Activated naive CD4-positive, alpha-beta T cell treated with anti-CD3 and anti-CD28 coated beads, Interleukin-2, amount 50 U/mL, for 16 hours (primary cell): ENCODE results near the gene OTOF.

Source experiments
- DNase-seq: peaks from one replicate; pipeline ENCODE4 v3.0.0-alpha.2; 2020

Gene OTOF

DNA sequence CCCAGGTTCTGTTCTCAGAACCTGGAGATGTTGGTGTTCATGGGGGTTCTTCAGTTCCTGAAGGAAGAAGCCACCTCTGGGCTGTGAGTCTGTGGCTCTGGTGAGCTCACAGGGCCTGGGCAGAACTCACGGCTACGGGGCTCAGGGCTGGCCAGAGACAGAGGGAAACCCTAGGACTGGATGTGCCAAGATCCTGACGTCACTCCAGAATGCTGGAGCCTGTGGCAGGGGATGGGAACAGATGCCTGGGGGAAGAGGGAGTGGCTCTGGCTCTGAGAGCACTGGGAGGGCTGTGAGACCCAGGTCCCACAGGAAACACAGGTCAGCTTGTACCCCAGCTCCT is at the start of gene OTOF:
TSS of gene OTOF (minus strand) at position 214 of the 343 bp plus-strand sequence.
- DNase-seq: no peak

DNA sequence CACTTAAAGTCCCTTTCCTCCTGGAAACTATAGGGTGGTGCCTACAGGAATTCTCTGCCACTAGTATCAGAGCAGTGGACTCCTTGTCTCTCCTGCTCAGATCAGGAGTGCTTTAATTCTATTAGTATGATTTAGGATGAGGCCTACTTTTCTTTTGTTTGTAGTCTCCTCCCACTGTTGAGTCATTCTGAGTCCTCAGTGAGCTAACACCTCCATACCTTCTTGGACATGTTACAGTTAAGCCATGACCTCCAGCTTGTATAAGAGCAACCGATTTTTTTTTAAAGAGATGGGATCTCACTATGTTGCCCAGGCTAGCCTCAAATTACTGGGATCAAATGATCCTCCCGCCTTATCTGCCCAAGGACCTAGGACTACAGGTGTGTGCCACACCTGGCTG is 48.7 kb upstream of the OTOF start:
- DNase-seq: no peak

DNA sequence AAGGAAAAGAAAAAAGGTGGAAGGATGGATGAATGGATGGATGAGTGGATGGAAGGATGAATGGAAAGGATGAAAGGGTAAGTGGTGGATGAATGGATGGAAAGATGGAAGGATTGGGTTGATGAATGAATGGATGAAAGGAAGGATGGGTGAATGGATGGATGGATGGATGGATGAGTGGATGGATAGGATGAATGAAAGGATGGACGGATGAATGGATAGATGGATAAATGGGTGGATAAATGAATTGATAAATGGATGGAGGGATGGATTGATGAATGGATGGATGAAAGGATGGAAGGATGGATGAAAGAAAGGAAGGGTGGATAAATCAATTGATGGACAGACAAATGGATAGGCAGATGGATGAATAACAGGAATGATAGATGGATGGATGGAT is 48.2 kb upstream of the OTOF start:
- DNase-seq: no peak

DNA sequence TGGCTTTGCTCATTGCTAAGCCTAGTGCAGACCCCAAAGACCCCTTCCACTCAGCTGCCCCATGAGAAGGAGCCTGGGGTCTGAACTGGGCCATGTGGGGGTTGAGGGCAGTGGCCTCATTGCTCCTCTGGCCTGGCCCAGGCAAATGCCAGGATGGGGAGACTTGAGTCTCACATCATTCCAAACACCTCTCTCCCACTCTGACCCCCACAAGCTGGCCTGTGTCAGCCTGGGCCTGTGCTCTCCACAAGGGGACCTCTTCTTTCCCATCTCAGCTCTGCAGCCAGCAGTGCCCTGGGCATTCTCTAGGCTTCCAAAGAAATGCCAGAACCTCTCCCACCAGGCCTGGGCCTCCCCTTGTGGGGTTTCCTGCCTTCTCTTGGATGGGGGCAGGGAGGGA is 45.8 kb upstream of the OTOF start:
- no peak for DNase-seq

DNA sequence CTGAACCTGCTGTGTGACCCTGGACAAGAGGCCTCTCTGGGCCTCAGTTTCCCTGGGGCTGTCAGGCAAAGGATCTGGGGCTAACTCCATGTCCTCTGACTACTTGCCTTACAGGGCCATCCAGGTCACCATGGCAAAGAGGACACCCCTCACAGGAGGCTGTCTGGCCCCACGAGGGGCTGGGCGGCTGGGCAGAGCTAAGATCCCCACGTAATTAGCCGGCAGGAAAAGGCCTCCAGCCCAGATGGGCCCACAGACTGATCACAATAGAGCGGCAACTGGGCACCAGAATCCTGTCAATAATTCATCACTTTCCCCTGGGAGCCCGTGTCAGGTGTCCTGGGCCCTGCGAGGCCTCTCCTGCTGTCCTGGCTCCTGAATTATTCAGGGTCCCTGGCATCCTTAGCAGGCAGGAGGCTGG is 44.8 kb upstream of the OTOF start:
- no peak for DNase-seq

DNA sequence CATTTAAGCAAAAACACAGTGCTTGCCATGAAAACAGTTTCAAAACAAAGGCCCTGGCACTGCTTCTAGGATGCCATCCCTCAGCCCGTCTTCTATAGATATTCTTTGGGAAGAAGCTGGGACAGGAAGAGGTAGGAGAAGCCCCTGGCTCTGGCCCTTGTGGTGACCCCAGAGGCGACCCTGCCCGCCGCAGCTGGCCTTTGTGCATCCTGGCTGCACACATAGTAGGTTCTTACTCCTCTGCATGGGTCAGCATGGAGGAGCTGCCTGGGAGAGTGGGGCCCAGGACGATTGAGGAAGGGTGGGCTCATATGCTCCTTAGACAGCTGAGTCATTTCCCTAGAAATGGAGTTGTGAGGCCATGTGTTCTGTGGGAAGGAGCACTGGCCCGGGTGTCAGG is 44.4 kb upstream of the OTOF start:
- DNase-seq: no peak

DNA sequence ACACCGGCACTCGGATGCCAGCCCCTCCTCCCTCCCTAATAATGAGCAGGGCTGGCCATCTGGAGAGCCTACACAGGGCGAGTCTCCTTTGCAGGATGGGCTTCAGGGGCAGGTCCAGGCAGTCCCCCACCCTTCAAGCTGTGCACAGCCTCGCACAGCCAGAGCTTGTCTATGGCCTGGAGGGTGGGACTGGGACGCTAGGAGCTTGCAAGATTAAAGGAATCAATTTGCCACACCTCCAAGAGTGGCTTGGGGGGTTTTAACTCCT is 43.9 kb upstream of the OTOF start:
- DNase-seq: no peak

DNA sequence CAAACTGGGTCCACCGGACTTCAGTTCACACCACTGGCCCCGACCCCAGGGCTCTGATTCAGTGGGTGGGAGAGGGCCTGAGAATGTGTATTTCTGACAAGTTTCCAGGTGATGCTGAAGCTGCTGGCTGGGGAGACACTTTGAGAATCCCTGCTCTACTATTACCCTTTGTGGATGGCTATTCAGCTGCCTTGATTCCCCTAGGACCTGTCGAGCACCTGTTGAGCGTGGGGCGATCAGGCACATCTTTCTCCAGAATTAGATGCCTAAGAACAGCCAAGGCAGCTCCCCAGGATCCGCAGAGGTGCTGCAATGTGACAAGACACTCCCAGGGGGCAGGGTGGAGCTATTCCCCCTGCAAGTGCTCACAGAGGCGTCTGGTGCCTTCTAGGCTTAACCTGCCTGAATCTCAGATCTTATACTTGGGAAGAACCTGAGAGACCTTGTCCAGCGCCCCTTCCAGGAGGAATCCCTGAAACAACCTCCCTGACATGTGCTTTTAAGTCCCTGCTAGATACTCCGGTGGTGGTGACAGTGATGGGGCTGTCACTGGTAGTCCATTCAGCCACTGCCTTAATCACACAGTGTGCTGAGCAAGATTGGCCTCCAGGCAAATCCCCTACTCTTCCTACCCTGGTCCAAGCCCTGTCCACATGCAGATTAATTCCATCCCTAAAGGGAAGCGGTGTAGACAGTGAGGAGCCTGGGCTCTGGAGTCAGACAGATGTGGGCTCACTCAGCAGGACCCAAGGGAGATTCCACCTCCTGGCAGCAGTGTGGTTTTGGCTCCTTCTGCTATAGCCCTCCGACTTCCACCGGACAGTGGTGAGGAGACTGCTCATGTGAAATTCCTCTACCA is 43.4 kb upstream of the OTOF start:
- no peak for DNase-seq

DNA sequence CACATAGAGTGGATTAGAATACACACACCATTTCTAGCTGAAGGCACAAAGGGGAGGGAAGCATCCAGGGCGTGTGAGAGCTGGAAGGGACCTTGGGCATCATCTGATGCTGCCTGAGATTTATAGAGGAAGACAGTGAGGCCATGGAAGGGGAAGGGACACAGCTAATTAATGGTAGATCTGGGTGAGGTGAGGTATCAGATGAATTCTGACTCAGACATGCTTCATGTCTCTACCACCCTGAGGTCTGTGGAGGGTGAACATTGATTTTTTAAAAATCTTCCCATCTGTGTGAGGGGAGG is 42.2 kb upstream of the OTOF start:
- DNase-seq: no peak

DNA sequence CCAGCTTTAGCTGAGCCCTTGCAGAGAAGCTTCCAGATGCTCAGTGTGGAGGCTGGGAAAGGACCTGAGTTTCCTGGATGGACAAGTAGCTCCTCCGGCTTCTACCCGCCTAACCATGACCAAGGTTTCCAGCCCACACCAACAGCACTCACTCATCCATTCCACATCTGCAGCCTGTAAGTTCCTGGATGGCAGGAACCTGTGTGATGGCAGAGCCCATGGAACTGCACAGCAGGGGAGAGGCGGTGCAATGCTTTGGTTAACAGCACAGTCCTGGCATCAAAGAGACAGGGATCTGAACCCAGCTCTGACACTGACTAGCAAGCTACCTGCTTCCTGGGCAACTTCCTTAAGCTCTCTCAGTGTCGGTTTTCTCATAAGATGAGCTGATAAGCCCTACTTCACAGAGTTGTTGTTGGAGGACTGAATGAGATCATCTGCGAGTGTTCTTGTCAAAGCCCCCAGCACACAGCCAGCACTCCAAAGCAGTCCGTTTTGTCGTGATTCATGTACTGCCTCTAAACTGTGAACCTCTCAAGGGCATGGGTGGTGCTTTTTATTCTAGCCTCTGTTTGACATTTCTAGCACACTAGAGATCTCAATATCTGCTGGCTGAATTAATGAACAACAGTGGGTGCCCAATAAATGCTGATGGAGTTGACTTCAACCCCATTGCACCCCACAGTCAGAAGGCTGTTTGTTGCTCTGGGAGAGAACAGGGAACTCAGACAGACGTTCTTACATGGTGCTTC is 41.6 kb upstream of the OTOF start:
- DNase-seq: no peak

DNA sequence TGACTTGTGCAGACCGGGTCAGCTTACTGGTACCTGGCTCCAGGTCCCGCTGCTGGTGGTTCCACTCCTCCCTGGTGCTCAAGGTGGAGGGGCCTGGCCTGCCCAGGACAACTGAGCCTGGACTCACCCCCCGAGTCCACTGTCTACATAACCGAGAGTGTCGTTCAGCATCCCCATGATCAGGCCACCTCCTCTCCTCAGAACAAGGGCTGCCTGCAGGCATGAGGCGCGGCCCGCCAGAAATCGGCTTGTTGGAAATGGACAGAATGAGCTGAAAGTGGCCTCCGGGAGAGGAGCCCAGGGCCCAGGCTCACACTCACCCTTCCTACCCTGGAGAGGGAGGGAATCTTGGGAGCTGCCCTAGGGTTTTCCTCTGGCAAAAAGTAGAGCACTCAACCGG is 38.9 kb upstream of the OTOF start:
- DNase-seq: no peak

DNA sequence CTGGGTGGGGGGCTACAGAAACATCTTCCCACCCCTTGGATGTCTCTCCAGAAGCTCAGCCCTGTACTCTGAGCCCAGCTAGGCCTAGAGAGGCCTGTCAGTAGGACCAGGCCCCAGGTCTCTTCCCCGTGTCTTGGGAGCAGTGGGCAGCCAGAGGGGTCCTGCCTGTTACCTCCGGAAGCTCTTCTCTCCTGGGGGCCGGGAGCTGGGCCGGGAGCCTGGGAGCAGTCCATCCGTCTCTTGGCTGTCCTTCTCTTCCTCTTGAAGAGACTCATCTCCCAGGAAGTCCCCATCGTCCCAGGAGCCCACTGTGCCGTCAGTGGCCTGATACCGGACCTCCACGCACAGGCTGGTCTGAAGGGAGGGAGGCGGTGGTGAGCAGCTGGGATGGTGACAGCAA is 38.3 kb upstream of the OTOF start:
- no peak for DNase-seq

DNA sequence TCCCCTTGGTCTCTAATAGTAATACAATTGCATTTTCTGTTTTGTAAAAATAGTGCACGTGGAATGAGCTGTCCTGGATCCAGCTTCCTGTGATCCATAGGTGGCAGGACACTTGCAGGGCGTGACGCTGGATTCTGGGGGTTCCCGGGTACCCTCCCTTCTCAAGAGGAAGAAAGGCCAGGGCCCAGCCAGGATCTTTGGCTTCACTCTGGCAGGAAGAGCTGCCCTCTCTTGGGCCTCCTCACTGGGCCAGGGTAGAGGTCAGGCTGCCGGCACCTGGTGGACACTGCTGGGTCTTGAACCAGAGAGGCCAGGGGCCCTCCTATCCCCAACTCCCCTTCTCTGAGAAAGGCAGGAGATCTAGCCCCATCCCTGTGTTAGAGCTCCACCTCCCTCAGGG is 37.8 kb upstream of the OTOF start:
- no peak for DNase-seq

DNA sequence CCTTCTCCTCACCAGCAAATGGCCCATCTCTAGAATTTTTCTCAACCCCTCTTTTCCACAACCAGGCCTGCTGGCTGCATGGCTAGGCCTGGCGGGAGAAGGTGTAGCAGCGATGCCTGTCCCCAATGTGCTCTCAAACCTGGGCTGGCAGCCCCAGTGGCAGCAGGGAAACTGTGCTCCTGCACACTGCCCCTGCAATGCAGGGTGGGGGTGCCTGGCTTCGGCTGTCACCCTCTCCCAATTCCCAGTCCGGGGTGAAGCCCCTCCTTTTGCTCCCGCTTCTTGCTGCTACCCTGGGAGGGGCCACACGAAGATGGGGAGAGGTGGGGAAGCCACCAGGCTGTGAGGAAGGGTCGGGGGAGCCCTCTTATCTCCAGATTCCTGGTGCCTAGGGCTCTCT is 36.1 kb upstream of the OTOF start:
- DNase-seq: no peak

DNA sequence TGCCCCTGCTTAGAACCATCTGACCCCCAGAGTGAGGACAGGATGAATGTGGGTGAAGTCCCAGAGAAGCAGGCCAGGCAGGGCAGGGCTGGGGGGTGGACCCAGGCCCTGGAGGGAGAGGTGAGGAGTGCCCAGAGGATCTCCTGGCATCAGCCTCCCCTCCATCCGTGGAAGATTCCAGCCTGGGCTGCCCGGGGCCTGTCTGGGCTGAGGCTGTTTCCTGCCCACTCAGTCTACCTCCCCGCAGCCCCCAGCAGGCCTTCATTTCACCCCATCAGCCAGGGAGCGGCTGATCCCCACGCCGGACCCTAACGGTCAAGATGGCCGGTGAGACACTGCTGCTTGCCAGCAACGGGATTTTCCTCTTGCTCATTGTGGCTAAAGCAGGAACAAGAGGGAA is 35.3 kb upstream of the OTOF start:
- DNase-seq: no peak

DNA sequence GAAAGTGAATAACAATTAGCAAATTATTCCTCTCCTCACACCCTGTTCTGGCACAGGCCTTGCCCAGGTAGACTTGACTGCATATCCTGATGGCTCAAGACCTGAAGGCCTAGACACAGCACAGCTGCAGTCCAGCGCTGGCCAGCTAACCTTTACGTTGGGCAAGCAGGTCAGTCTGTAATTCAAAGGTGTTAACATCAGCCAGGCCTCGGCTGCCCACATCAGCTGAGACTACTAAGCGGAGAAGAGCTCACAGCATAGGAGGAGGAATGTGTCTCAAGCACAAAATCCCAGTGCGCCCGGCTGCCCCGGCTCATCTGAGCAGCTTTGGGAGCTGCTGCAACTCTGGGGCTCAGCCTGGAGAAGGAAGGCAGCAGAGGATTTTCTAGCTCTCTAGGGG is 33.5 kb upstream of the OTOF start:
- DNase-seq: no peak

DNA sequence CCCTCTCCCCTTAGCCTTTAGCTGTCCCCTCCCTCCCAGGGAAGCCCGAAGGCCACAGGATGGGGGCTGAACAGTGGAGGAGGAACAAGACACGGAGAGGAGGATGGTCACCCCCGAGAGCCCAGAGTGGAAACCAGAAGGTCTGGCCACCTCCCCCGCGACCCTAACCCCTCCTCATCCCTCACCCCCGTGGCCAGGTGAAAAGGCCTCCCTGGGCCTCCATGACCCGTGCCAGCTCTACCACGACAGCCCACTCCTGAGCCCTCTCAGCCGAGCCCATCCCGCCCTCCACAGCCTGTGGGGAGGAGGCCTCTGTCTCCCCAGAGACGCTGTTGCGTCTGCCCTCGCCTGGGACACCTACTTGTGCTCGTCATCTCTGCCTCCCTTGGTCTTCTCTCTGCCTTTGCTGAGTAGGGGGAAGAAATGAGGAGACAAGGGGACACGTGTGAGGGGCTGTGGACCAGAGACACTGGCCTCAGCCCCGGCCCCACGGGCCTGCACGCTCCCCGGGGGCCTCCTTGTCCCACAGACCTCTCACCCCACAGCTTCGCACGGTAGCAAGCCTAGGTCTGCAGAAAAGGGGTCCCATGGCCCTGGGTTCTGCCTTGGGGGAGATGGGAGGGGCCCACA is 32.5 kb upstream of the OTOF start:
- no peak for DNase-seq

DNA sequence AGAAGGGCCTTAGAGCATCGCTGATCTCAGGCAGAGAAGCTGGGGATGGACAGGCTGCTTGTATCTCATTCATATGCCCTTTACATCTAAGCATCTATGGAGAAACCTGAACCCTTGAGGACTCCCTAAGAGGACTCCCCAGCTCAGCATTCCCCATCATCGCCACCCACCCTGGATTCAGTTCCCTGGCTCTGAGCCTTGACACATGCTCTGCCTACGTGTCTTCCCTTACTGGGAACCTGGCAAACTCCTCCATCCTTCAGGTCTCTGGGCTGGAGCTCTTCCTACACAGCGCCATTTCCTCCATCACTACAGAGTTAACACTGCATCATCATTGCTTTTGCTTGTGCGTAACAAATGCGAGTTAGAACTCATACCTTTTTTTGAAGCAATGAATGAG is 31.2 kb upstream of the OTOF start:
- no peak for DNase-seq

DNA sequence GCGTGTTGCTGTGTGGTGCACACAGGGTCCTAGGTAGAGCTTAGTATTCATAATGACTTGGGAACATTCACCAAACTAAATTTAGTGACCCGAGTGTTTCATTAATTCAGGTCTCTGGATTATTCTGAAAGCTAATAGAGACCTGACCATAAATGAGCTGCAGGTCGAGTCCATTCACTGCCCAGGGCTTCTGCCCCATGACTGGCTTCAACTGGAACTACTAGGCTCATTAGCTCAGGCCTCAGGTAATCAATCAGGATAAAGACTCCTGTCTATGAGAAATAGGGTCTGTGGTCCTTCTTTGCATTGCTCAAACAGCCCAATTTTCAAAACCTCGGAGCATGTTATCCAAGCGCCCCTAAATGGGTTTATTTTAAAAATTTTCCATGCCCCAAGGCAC is 30.0 kb upstream of the OTOF start:
- no peak for DNase-seq

DNA sequence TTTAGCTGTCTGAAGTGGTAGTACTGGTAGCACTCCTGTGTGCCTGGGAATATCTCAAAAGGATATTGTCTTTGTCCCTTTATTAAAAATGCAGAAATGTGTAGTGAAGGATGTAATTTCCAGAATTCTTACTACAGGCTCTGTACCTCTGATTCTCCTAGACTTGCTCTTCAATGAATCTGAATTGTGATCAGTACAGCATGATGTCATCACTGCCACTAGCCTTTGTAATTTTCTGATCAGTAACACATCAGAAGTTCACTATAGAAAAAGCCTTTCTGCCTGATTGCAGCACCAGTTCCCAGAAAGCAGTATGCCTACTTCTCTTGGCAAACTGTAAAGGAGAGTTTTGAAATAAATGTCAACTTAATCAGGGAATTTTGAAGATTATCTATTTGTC is 29.2 kb upstream of the OTOF start:
- no peak for DNase-seq

DNA sequence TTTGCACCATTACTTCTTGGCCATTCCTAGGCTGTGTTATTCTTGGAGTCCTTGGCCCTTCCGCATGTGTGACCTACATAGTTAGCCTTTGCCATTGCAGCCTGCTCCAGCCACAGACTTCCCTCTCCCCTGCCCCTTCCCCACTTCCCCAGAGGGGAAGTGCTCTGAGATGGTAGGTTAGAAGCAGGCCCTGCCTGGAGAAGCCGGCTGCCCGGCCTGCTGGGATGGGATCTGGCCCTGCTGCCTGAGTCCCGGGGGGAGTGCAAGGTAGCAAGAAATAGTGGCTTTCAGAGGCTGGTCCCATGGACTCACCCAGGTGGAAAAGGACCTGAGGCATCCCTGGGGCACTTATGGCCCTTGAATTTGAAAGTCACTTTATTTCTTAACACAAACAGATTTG is 28.4 kb upstream of the OTOF start:
- DNase-seq: no peak

DNA sequence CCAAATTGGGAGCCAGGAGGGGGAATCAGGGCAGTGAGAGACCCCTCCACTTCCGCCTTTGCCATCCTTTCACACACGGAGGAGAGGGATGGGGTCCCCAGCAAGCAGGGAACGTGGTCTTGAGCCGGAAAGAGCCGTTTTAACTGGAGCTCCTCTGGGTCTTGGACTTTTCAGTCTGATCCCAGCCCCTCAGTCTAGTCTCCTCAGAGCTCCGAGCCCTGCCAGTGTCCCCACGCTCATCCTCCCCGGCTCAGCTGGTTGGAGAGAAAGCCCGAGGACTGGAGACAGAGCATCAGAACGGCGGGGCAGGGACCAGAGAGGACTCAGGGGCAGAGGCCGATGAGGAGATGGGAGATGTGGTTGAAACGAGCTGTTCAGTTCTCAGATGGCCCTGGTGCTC is 26.1 kb upstream of the OTOF start:
- no peak for DNase-seq

DNA sequence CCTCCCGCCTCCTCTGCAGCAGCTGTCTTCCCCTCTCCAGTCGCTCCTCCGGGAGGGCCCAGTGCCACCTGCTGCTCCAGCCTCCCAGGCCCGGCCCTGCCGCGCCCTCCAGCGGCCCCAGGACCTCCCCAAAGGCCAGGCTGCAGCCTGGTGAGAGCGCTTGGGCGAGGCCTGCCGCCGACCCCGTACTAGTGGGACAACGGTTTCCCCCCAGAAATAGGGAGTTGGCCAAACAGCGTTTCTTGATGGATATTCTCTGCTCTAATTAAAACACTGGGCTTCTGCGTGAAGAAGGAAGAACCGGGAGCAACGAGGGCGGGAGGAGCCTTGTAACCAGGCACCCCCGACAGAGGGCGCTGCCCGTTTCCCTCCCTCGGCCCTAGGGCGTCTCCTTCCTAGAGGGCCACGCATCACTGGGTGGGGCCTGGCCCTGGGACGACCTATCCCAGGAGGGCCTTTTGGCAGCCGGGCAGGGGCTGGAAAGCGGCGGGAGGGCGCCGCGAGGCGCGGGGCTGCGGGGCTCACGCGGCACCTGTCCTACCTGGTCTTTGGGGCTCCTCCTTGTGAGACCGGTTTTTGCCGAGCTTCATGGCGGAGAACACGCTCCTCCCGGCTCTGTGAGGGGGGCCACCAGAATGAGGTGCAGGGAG is 25.4 kb upstream of the OTOF start:
- peak; percentile 86 for DNase-seq

DNA sequence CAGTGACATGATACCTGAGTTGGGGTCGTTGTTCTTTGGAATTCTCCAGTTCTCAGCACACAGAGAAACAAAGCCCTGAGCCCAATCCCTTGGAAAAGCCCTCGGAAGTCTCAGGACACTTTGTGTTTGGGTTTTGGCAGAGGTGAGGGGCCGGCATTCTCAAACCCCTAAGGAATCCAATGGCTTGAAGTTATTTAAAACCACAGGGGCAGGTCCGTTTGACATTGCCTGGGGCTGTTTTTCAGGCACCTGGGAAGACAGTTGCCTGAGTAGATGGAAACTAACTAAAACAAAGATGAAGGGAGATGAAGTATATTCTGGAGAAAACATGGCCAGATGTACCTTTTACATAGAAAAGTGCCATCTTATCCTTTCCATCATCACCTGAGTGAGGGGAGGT is 22.5 kb upstream of the OTOF start:
- DNase-seq: no peak
